Femur (tissue), 1 donor: Measurements from ENCODE around the gene KRTAP2-2.
"Not testable (repeated sequence)": the region's sequence is repeated elsewhere in the genome, so short reads cannot be mapped to it uniquely, and the experiment has no call there.

Source experiments
- DNase-seq: peaks from one replicate; pipeline ENCODE4 v3.0.0-alpha.2; 2017

Gene KRTAP2-2

GRCh38 chr17:41055130-41055529 is at the start of gene KRTAP2-2:
Gene KRTAP2-2, minus strand, starts transcription at chr17:41055230. Its CDS starts 19 bp downstream, at chr17:41055211.
- not testable (repeated sequence) for DNase-seq

DNA sequence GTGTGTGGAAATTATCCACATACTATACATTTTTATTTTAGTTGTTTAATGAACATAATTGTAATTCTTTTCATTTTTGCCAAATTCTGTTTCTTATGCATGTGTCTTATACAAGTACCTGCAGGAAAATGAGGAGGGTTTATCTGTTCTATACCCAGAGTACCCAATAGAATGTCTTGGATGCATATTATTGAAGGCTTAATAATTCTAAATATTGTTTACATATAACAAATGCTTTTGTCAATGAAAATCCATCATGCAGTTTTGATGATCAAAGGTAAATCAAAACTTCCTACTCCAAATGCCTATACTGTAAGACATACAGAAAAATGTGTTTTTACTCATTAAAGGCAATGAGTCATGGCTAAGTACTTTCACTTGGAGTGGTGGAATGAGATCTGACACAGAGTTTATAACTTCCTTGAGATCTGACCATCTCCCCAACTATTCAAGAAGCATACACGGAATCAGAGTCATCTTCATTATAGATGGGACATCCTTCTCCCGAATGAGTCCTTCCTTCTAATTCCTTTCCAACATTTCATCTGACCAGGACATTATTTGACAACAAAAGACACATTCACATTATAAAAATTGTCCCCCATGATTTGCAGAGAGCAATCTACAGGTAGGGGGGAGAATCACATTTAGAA is 49.5 kb upstream of the KRTAP2-2 start:
- DNase-seq: not testable (repeated sequence)

- DNase-seq: no peak
These were observed 48.9 kb upstream of the KRTAP2-2 start for GRCh38 chr17:41103896-41104295.

DNA sequence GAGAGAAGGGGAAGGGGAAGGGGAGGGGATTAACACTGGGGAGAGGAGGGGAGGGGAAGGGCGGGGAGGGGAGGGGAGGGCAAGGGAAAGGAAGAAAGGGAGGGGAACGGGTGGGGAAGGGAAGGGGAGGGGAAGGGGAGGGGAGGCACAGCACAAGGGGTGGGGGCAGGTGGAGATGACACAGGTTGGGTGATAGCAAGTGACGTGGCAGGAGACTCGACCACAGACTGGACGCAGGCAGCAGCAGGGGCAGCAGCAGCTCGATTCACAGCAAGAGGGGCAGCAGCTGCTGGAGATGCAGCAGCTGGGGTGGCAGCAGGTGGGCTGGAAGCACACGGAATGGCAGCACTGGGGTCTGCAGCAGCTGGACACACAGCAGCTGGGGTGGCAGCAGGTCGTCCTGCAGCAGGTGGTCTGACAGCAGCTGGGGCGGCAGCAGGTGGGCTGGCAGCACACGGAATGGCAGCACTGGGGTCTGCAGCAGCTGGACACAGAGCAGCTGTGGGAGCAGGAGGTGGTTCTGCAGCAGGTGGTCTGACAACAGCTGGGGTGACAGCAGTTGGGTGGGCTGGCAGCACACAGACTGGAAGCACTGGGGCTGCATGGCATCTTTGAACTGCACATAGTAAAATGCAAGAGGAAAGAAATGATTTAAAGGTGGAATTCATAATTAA is 46.7 kb upstream of the KRTAP2-2 start, which contains the start of gene KRTAP4-16:
Gene KRTAP4-16, minus strand, starts transcription at position 624 of the 674 bp plus-strand sequence. Its CDS starts 0 bp downstream, at position 624.
- no peak for DNase-seq

GRCh38 chr17:41099682-41100480 is 44.9 kb upstream of the KRTAP2-2 start:
- not testable (repeated sequence) for DNase-seq

- no peak for DNase-seq
These were observed 43.5 kb upstream of the KRTAP2-2 start for GRCh38 chr17:41098481-41098880.

GRCh38 chr17:41098042-41098441 is 43.0 kb upstream of the KRTAP2-2 start, which contains the start of gene KRTAP4-8:
Gene KRTAP4-8, minus strand, starts transcription at chr17:41098142. Its CDS starts 58 bp downstream, at chr17:41098084.
- DNase-seq: no peak

- no peak for DNase-seq
These were observed 41.0 kb upstream of the KRTAP2-2 start for GRCh38 chr17:41096055-41096454.

- not testable (repeated sequence) for DNase-seq
These were observed 33.8 kb upstream of the KRTAP2-2 start for GRCh38 chr17:41088760-41089352.

DNA sequence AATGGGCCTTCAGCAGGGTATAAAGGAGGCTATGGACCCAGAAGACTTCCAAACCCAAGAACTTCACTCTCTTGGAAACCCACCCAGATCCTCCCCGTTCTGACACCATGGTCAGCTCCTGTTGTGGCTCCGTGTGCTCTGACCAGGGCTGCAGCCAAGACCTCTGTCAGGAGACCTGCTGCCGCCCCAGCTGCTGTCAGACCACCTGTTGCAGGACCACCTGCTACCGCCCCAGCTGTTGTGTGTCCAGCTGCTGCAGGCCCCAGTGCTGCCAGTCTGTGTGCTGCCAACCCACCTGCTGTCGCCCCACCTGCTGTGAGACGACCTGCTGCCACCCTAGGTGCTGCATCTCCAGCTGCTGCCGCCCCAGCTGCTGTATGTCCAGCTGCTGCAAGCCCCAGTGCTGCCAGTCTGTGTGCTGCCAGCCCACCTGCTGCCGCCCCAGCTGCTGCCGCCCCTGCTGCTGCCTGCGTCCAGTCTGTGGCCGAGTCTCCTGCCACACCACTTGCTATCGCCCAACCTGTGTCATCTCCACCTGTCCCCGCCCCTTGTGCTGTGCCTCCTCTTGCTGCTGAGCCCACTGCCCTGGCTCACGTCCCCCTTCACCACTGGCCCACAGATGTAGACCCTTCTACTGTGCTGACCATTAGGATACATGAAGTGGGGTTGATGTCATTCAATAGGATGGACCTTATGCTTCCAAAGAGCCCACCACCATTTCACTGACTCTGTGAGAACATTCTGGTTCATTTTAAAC is 29.2 kb upstream of the KRTAP2-2 start, which contains the start of gene KRTAP4-7:
Gene KRTAP4-7, plus strand, starts transcription at position 51 of the 757 bp plus-strand sequence. Its CDS starts 57 bp downstream, at position 108.
- DNase-seq: not testable (repeated sequence)

DNA sequence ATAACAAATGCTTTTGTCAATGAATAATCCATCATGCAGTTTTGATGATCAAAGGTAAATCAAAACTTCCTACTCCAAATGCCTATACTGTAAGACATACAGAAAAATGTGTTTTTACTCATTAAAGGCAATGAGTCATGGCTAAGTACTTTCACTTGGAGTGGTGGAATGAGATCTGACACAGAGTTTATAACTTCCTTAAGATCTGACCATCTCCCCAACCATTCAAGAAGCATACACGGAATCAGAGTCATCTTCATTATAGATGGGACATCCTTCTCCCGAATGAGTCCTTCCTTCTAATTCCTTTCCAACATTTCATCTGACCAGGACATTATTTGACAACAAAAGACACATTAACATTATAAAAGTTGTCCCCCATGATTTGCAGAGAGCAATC is 28.4 kb upstream of the KRTAP2-2 start:
- DNase-seq: not testable (repeated sequence)

DNA sequence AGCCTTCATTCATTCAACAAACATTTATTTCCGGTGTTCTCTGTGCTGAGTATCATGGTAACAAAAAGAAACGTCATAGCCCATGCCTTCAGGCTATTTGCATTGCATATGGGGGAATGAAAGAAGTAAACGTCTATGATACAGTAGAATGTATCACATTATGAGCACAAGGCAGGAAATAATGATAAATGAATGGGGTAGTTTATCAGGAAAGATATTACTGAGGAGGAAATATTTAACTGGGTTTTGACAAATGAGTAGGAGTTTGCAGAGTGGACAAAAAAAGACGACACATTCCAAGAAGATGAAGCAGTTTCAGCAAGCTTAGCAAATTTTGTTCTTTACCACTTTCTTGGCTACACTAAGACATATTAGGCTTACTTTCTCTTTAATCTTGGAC is 27.6 kb upstream of the KRTAP2-2 start:
- no peak for DNase-seq

DNA sequence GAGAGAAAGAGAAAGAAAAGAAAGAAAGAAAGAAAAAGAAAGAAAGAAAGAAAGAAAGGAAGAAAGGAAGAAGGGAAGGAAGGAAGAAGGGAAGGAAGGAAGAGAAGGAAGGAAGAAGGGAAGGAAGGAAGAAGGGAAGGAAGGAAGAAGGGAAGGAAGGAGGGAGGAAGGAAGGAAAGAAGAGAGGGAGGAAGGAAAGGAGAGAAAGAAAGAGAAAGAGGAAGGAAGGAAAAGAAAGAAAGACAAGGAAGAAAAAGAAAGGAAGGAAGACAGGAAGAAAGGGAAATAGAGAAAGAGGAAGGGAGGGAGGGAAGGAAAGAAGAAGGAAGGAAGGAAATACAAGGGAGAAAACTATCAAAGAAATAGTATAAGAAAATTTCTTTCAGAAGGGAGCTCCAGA is 21.8 kb upstream of the KRTAP2-2 start:
- no peak for DNase-seq

- DNase-seq: no peak
These were observed 18.6 kb upstream of the KRTAP2-2 start for GRCh38 chr17:41073676-41074075.

- DNase-seq: peak; percentile 30
These were observed 16.8 kb upstream of the KRTAP2-2 start for GRCh38 chr17:41071606-41072360.

DNA sequence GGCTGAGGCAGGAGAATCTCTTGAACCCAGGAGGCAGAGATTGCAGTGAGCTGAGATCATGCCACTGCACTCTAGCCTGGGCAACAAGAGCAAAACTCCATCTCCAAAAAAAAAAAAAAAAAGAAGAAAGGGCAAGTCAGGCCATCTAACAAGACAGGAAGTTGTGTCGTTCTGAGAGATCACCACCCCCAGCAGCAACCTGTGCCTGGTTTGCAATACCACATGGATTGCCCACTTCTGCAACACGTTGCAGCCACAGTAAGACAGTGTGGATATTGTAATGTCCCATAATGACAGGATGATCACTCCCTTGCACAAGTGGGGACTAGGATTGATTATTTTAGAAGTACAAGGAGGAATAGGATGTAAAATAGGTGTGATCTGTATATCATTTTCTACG is 14.0 kb upstream of the KRTAP2-2 start:
- no peak for DNase-seq

- DNase-seq: no peak
These were observed 12.3 kb upstream of the KRTAP2-2 start for GRCh38 chr17:41067281-41067680.

DNA sequence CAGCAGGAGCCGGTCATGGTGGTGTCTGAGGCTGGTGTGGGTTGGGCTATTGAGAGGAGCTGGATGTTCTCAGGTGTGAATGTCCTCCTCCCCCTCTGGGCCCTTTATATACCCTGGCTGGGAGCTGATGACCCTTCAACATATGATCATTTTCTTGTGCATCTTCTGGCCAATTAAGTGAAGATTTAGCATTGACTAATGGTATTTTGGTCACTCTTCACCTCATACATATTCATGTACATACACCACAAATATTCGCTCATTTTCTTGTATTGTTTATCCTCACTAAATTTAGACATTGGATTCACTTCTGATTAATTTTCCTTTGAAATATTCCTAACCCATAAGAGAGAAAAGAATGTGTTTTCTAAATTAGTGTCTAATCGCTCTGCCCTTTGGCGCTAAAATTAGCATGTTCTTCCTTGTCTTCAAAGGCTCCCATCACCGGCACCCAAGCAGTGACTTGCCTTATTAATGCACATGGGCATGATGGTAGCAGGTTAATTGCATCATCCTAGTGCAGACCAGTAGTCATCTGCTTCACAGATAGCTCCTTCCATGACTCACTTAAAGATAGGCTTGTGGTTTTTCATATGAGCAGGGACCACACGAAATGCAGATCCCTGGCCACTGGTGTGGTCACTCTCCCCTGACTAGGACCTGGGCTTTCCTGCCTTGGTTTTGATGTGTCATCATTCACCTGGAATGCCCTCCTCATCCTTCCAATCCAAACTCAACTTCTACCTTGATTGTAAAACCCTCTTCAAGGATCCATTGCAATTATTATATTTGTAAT is 11.0 kb upstream of the KRTAP2-2 start, which contains the start of gene KRTAP2-4:
Gene KRTAP2-4, minus strand, starts transcription at position 51 of the 796 bp plus-strand sequence. Its CDS starts 34 bp downstream, at position 17.
- DNase-seq: no peak

DNA sequence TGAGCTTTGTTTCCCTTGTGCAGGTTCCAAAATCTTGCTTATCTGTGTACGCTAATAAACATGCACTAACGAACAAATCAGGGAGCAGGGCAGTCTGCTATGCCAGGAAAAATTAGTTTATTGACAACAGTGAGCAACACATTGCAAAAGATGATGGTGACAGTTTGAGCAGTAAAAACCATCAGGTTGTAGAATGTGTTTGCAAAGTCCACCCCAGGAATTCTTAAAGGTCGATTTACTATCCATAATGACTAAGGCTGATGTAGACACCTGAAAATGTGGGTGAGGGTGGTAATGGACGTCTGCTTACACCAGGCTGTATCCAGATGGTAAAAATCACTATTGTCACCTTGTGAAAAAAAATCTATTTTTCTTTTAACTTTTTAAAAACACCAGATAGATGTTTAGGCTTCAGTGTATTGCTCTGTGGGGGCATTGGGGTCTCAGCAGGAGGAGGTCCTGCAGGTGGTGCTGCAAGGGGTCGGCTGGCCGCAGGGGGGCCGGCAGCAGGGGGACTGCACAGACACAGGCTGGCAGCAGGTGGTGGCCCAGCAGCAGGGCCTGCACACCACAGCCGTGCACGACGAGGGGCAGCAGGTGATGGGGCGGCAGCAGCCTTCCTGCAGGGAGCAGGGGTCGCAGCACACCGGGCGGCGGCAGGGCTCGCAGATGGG is 10.1 kb upstream of the KRTAP2-2 start:
- not testable (repeated sequence) for DNase-seq

DNA sequence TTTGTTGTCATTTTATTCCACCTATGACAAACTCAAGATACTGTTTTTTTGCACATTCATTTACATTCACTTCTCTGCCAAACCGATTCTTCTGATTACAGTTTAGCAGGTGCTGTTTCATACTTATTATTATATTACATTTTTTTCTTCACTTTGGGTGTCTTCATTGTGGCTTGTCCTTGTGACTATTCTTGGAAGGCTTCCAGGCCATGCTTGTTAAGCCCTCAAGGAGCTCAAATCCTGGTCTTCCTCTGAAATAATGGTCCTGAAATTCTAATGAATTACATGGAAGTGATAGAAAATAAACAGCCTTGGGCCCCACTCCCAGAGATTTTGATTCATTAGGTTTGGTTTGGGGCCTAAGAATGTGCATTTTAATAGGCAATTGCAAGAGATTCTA is 9.3 kb upstream of the KRTAP2-2 start:
- no peak for DNase-seq
